GM19035 (cell line): Measurements from ENCODE around the gene SRRM5.
"Not testable (repeated sequence)": the region's sequence is repeated elsewhere in the genome, so short reads cannot be mapped to it uniquely, and the experiment has no call there.

Experiments
- ATAC-seq: cut with Tn5 transposase; IDR thresholded peaks from one replicate; pipeline ENCODE4 v1.9.1; 2021; ENCODE audit not compliant: unreplicated experiment

The SRRM5 gene

GRCh38 chr19:43636121-43636683 lies 24.3 kb downstream of the SRRM5 start:
- ATAC-seq: no peak

DNA sequence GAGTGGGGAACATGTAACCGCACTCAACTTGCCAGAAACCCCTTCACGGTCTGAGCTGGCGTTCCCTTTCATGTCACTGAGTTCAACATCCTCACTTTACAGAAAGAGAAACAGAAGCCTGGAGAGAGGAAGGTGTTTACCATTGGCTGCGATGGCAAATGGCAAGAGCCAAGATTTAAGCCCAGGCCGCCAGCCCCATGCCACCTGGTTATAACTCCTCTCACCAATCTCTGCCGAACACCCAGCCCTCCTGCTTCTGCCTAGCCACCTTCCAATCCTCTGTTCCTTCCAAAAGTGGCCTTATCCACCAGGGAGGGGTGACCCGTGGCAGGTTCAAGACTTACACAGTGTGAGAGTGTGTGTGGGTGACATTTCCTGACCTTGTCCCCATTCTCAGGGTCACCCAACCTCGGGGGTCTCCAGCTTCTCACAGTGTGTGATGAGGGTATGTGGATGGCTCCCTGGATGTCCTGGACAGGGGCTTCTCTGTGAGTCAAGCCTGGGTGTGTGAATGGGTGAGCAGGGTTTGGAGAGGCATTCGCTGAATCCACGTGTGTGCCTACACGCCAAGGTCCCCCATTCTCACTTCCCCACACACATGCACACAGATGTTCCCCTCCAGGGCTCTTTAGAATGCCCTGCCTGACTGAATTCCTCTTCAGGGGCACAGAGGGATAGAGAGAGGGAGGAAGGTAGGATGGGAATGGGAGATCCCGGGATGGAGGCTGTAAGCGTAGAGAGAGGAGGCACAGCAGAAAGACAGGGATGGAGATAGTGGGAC lies 26.5 kb downstream of the SRRM5 start:
- no peak for ATAC-seq

DNA sequence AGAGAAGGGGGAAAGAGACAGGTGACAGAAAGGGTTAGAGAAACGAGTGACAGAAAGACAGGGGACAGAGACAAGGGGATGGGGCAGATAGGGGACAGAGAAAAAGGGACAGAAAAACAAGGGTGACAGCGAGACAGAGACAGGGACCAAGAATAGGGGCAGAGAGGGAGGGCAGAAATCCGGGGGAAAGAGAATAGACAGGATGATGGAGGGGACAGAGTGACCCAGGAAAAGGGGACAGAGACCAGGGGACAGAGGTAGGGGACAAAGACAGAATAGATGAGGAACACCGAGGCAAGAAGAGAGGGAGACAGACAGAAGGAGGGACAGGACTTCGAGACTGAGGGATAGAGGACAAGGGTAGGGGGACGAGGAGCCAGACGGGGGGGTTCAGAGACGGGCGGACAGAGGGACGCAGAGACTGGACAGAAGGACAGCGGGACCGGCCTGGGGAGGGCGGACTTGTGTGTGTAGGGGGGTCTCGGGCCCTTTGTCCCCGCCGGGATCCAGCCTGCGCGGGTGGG lies 27.2 kb downstream of the SRRM5 start:
- ATAC-seq: no peak

- no peak for ATAC-seq
These were observed 27.9 kb downstream of the SRRM5 start, which contains the start of gene CADM4 for GRCh38 chr19:43639519-43640423. Gene CADM4 (minus strand): TSS chr19:43639850. CDS start chr19:43639790, 60 bp downstream.

DNA sequence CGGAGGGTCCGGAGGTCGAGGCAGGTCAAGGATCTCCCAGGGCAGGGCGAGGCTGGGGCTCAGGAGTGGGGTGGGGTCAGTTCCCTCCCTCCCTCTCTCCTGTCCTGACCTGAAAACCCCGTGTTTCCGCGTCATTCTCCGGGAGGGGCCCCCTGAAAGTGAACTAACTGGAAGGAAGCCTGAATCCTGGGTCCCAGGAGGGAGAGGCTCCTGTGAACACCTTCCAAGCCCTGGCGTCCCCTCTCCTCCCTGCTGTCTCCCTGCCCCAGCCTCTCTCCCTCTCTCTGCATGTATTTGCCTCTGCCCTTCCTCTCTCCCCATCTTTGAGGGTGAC lies 28.5 kb downstream of the SRRM5 start:
- no peak for ATAC-seq

DNA sequence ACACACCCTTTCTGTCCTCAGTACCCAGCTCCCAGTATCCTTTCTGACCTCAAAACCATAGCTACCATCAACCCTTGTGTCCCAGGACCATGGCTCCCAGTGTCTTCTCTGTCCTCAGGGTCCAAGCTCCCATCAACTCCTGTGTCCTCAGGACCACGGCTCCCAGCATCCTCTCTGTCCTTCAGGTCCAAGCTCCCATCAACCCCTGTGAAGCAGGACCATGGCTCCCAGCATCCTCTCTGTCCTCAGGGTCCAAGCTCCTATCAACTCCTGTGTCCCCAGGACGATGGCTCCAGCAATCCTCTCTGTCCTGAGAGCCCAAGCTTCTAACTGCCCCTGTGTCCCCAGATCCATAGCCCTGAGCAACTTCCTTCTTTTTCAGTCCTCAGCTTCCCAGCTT lies 29.4 kb downstream of the SRRM5 start:
- ATAC-seq: no peak

DNA sequence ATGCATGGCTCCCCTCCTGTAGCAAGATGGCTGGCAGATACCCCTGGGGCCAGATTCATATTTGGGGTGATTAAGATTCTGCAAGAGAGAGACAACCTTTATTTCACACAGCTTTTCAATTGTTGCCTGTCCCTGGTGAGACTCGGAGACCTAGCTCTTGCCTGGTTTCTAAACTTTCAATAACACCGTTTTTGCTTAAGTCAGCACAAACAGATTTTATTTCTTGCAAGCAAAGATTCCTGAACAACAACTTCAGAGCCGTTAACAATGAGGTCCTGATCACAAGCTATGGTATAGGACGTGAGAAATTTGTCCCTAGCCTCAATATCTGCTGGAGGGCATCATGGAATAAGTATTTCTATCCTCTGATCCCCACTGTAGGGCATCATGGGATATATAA lies 30.6 kb downstream of the SRRM5 start:
- ATAC-seq: no peak

GRCh38 chr19:43643326-43643725 lies 31.4 kb downstream of the SRRM5 start:
- ATAC-seq: no peak

DNA sequence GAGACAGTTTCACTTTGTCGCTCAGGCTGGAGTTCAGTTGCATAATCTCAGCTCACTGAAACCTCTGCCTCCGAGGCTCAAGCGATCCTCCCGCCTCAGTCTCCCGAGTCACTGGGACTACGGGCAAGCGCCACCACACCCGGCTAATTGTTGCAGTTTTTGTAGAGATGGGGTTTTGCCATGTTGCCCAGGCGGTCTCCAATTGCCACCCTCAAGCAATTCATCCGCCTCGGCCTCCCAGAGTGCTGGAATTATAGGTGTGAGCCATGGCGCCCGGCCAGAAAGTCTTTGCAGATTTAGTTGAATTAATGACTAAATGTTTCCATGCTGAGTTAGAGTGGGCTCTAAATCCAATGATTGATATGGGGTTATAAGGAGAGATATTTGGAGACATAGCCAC lies 32.3 kb downstream of the SRRM5 start:
- no peak for ATAC-seq

DNA sequence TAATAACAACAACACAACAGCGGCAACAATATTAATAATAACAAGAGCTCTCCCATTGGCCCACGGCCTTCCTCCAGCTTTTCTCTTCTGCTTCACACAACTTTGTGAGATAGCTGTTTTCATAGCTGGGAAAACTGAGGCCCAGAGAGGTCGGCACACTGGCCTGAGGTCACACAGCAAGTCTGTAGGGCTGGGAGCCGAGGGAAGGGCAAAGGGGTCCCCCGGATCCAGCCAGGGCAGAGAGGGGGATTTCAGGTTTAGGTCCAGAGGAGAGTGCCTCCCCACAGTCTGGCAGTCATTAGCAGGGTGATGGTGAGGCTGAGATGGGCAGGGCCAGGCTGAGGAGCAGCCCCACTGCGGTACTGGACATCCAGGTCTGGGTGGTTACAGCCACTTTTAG lies 36.7 kb downstream of the SRRM5 start:
- ATAC-seq: no peak

DNA sequence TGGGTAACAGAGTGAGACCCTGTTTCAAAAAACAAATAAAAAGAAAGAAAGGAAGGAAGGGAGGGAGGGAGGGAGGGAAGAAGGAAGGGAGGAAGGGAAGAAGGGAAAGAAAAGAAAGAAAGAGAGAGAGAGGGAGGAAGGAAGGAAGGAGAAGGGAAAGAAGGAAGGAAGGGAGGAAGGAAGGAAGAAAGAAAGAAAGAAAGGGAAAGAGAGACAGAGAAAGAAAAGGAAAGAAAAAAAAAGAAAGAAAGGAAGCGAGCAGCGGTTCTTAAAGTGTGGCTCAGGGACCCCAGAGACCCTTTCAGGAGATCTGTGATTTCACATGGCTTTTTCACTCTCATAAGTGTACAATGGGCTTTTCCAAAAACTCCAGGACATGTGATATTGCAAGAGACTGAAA lies 37.6 kb downstream of the SRRM5 start:
- ATAC-seq: no peak

- ATAC-seq: not testable (repeated sequence)
These were observed 38.4 kb downstream of the SRRM5 start for GRCh38 chr19:43650276-43650675.

GRCh38 chr19:43651758-43652545 lies 40.1 kb downstream of the SRRM5 start:
- ATAC-seq: no peak

- no peak for ATAC-seq
These were observed 40.6 kb downstream of the SRRM5 start for GRCh38 chr19:43652546-43652874.

DNA sequence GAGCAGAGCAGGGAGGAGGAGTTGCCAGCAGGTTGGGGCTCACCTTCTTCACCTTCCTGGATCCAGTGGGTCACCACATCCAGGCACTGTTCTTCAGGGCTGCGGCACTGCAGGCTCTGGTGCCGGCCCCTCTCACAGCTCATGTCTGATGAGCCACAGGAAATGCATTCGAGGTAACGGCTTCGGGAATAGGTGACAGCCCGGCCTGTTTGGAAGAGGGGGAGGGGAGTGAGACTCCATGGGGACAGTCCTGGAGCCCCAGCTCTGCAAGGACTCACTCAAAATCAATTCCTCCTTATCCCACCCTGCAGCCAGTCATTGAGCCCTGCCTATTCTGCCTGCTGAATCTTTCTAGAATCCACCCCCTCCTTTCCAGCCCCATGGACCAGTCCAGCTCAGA lies 44.5 kb downstream of the SRRM5 start:
- ATAC-seq: no peak

GRCh38 chr19:43658001-43658400 lies 46.1 kb downstream of the SRRM5 start:
- ATAC-seq: no peak

DNA sequence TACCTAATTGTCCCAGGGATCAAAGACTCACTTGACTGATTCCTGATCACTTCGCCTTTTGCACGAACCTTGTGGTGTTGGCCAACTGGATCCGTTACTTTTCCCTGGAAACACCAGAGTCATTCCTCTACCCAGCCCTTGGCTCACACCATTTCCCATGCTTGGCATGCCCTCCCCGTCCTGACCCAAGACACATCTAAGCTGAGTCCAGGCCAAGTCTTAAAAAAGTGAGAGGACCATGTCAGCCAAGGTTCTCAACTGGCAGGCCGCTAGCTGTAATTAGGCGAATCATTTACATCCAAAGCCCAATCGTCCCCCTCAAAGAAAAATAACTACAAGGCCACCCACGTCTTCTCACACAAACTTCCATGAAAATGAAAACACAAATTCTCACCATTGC lies 46.6 kb downstream of the SRRM5 start:
- no peak for ATAC-seq

DNA sequence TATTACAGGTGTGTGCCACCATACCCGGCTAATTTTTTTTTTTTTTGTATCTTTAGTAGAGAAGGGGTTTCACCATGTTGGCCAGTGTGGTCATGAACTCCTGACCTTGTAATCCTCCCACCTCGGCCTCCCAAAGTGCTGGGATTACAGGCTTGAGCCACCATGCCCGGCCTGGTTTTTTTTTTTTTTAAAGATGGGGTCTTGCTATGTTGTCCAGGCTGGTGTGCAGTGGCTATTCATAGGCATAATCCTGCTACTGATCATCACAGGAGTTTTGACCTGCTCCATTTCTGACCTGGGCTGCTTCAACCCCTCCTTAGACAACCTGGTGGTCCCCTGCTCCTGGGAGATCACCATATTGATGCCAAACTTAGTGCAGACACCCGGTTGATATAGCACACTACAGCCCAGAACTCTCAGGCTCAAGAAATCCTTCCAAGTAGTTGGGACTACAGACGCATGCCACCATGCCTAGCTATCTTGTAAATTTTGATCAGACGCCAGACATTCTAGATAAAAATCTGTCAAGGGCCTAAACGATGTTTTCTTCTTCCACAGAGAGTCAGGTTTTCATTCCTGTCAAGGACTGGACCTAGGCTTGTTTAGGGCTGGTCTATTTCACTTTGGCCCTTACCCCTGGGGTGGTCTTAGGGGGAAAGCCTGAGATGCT lies 48.5 kb downstream of the SRRM5 start:
- ATAC-seq: no peak

GRCh38 chr19:43660971-43661360 lies 49.1 kb downstream of the SRRM5 start:
- no peak for ATAC-seq

DNA sequence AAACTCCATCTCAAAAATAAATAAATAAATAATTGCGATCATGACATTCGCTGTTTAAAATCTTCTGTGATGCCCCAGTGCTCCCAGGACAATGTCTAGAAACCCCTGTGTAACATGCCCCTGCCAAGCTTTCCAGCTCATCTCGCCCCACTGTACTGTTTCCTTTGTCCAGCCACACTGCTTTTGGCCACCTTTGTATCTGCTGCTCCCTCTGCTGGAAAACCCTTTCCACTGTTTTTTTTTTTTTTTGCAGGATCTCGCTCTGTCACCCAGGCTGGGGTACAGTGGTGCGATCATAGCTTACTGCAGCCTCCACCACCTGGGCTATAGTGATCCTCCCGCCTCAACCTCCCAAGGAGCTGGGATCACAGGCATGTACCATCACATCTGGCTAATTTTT lies 50.6 kb downstream of the SRRM5 start:
- no peak for ATAC-seq
